ENCODE results near the gene ZNF148. TPM values are rescaled to one million over a fixed set of nuclear protein-coding genes. Genes with fewer than 3 reads are reported as not detected.

ZNF148 gene
- total RNA-seq, 1 experiment from 2014 or later = 18.3 TPM

DNA sequence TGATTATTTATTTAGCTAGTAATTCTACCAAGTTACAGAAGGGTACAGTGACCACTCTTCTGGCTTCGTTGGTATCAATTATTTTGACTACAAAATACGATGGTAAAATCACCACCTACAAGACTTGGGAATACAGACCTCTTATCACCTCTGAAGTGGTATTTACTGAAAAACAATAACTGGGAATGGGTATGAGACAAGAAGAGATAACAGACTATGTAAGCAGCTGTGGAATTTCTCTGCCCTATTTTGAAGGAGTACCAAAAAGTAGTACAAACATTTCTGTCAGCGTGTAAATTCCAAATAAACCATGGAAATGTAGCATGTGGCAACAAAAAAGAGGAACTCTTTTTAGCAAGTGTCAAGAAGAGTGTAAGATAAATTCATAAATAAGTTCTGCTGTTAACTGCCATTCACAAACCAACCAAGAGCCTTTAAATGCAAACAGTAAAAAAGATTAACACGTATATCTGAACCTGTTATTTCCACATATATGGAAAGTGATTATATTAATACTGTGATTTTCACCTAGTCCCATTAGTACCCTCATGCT, 85.6 kb downstream of the ZNF148 start:
- no peak for DNase-seq (ENCODE audit: low read depth)

GRCh38 chr3:125287248-125287647, 87.9 kb downstream of the ZNF148 start:
- DNase-seq (ENCODE audit: low read depth) = no peak

- DNase-seq (ENCODE audit: low read depth) = no peak
These were observed 93.7 kb downstream of the ZNF148 start for GRCh38 chr3:125281381-125281780.

GRCh38 chr3:125280668-125281361, 94.3 kb downstream of the ZNF148 start:
- DNase-seq (ENCODE audit: low read depth) = peak; percentile 38

DNA sequence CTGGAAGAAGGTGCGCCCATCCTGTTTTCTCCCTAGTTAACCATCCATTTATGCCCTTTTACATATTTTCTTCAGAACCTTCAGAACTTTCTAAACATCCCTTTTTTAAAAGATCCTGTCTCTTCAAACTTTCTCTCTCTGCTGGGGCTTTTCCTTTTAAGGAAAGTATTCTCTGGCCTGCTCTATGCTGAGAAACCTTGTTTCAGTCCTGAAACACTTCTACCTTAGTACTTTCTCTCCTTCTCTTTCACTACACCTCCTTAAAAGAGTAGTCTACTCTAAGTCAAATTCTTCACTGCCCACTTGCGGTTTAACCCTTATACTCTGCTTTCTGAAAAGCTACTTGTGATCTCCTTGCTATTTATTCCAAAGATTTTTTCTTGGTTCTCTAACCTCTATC, 97.0 kb downstream of the ZNF148 start:
- DNase-seq (ENCODE audit: low read depth) = no peak

- DNase-seq (ENCODE audit: low read depth) = no peak
These were observed 104.0 kb downstream of the ZNF148 start for GRCh38 chr3:125271127-125271526.

- DNase-seq (ENCODE audit: low read depth) = no peak
These were observed 107.7 kb downstream of the ZNF148 start for GRCh38 chr3:125267460-125267859.

DNA sequence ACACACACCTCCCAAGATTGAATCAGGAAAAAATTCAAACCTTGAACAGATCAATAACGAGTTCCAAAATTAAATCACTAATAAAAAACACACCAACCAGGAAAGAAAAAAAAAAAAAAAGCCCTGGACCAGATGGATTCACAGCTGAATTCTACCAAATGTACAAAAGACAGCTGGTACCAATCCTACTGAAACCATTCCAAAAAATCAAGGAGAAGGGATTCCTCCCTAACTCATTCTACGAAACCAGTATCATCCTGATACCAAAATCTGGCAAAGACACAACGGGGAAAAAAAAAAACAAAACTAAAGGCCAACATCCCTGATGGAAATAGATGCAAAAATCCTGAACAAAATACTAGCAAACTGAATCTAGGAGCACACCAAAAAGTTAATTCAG, 108.2 kb downstream of the ZNF148 start:
- no peak for DNase-seq (ENCODE audit: low read depth)

DNA sequence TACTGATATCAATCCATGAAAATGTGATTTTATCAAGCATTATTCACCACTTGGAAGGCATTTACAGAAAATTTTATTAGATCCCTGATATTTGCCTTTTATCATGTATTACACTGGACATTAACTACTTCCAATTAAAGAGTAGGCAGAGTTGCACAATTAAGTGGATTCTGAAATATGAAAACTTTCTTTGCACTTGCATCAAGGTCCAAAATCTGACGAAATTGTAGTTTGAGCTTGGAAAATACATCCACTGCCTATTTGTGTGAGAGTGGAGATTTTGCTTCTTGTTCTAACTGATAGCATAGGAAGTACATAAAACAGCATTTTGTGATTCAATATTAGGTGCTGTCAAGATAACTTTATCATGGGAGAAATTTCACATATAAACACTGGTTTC, 113.0 kb downstream of the ZNF148 start:
- no peak for DNase-seq (ENCODE audit: low read depth)

DNA sequence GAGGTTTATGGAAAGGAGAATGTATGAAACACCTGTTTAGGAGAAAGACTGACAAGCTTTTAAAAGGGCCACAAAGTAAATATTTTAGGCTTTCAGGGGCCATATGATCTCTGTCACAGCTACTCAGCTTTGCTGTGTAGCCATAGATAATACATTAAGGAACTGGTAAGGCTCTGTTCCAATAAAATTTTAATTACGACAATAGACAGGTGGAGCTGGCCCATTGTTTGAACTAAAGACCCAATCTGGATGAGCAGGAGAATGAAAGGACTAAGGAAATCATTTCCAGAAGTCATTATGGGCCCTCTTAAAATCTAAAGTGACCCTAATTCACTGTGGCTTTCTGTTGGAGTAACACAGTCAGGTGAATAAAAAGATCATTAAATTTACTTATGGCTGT, 114.1 kb downstream of the ZNF148 start:
- DNase-seq (ENCODE audit: low read depth) = no peak

DNA sequence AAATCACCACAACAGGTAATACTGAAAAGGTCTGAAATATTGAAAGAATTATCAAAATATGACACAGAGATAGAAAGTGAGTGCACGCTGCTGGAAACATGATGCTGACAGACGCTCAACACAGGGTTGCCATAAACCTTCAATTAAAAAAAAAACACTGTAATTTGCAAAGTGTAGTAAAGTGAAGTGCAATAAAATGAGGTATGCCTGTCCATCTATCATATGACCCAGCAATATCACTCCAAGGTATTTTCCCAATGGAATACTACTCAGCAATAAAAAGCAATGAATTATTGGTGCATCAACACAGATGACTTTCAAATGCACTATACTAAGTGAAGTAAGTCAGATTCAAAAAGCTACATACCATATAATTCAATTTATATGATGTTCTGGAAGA, 115.0 kb downstream of the ZNF148 start:
- no peak for DNase-seq (ENCODE audit: low read depth)

DNA sequence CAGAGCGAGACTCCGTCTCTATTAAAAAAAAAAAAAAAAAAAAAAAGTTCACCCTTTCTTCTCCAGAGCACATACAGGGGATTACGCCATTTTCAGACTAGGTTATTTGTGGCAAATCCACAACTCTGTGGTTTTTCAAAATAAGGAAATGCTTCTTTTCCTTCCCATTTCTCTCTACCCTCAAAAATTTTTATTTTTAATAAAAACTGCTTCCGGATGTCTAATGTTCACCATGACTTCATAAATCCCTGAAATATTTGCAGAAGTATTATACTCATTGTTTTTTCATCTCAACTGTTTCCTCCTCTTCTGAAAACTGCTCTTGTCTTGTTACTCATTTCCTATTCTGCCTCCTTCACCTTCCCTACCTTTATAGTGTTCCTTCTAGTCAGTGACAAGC, 117.6 kb downstream of the ZNF148 start:
- DNase-seq (ENCODE audit: low read depth) = no peak

DNA sequence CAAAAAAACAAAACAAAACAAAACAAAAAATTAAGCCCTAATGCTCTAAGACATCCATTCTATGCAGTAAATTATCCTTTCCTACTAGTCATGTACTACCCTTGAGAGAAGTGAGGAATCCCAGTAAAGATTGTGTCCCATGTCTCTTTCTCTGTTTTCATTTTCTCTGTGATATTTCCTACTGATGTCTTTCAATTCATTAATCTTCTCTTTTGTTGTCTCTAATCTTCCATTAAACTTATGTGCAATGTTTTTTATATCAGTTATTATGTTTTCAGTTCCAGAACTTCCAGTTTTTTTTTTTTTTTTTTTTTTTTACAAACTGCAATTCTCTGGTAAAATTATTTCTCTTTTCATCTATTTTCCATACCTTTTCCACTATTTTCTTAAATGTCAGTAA, 118.5 kb downstream of the ZNF148 start:
- no peak for DNase-seq (ENCODE audit: low read depth)

DNA sequence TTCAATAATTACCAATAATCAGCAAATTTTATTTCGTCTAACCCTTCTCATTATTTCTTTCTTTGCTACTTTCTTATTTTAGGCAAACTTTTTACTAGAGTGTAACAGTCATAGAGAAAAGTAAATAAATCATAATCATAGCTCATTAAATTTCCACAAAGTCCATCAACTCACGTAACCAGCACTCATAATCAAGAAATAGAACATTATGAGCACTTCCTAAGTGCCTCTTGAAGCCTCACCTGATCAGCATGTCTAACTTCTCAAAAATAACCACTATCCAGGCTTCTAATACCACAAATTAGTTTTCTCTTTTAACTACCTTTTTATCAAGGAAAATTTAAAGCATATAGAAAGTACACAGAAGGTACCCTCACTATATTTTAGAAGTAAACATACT, 124.2 kb downstream of the ZNF148 start:
- DNase-seq (ENCODE audit: low read depth) = no peak

DNA sequence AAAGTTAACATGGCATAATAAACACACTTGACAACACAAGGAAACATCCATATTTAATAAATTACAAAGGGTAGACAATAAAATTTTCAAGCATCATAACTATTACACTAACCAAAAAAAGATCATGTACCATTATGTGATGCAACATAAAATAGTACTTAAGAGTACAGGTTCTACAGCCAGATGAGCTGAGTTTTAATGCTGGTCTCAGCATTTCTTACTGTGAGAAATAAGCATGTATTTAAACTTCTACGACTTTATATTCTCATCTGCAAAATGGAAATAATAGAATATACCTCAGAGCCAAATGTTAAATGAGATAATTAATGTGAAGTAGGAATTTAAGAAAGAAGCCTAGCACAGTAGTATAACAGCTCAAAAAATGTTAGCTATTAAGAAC, 128.9 kb downstream of the ZNF148 start:
- DNase-seq (ENCODE audit: low read depth) = no peak

DNA sequence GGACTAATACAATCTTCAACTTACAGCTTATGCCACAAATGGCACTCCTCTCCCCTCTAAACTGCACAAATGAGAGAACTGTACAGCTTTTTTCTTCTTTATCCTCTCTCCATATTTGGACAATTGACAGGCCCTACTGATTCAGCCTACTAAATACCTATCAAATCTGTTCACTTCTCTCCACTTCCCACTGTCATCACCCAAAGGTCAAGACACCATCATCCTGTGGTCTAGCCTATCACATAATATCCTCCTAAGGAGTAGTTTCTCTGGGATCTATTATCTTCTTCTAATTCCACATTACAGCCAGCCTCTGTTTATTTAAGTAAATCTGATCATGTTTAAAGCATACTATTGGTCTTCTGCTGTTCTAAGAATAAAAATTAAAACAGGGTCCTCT, 129.6 kb downstream of the ZNF148 start:
- DNase-seq (ENCODE audit: low read depth) = no peak

GRCh38 chr3:125240496-125240895, 134.6 kb downstream of the ZNF148 start:
- DNase-seq (ENCODE audit: low read depth) = no peak

GRCh38 chr3:125239266-125239665, 135.9 kb downstream of the ZNF148 start:
- no peak for DNase-seq (ENCODE audit: low read depth)

- no peak for DNase-seq (ENCODE audit: low read depth)
These were observed 136.4 kb downstream of the ZNF148 start for GRCh38 chr3:125238759-125239158.

GRCh38 chr3:125236331-125236903, 138.7 kb downstream of the ZNF148 start:
- DNase-seq (ENCODE audit: low read depth) = no peak

GRCh38 chr3:125234831-125235230, 140.3 kb downstream of the ZNF148 start:
- DNase-seq (ENCODE audit: low read depth) = no peak

DNA sequence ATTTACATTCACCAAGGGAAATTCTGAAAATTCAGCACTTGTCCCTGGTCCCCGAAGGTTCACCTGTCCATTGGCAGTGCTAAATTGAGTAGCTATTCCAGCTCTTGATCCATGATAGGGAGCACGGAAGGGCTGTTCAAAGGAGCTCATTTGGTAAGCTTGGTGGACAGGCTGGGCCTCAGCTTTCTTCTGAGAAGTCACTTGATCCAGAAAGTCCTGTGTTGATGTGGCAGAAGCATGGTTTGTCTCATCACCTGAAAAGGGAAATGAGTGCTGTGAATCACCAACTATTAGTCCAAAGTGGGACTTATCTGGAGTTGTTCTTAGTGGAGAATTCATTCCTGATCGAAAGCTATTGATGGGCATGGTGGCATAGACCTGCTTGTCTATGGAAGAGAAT, 142.7 kb downstream of the ZNF148 start:
- no peak for DNase-seq (ENCODE audit: low read depth)

DNA sequence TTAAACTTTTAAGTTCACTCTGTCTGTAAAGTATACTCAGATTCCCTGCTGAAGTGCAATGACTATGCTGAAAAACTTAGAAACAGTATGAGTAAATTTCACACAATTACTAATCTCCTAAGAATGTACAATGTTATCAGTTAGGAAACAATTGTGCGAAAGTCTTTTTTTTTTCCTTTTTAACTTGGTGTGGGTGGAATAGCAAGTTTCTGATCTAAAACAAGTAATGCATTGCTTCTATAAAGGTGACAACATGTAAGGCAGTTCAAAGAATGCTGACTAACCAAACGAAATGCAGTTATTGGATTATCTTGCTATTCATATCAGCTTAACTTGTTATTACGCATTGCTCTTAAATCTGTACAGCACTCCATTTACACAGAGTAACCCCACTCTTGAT, 143.2 kb downstream of the ZNF148 start:
- DNase-seq (ENCODE audit: low read depth) = no peak

DNA sequence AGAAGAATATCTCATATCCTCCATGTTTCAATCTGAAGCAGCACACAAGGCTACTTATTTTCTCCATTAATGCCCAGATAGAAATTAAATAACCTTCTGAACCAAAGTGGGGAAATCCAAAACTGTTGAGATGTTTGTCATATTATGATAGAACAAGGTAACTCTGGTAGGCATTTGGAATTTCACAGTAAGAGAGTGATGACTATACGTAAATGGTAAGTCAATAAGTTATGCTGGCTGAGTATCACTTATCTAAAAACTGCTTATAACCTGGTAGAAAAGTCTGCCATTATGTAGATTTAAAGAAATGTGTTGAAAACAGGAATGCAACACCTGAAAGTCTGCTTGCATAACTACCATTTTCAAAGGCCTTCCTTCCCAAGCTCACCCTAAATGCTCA, 145.4 kb downstream of the ZNF148 start:
- no peak for DNase-seq (ENCODE audit: low read depth)
